Smooth muscle cell (in vitro differentiated cells): ENCODE measurements around the gene ZNF346. TPM values are rescaled to one million over a fixed set of nuclear protein-coding genes. Genes with fewer than 3 reads are reported as not detected.
"Not testable (repeated sequence)": the region's sequence is repeated elsewhere in the genome, so short reads cannot be mapped to it uniquely, and the experiment has no call there.

ENCODE experiments used
- DNase-seq: peaks from one replicate; lab custom pipeline; 2025; ENCODE audit not compliant: unreplicated experiment; lab: John Stamatoyannopoulos, UW
- H2AFZ ChIP-seq: fragments of 200-600 bp; sonication (generic); 2 replicates; pipeline ENCODE4 v1.6.0; 2016; ENCODE audit warnings: antibody characterized with exemption, low read depth, mild to moderate bottlenecking
- H3F3A ChIP-seq: fragments of 200-600 bp; sonication (generic); 2 replicates; pipeline ENCODE4 v1.6.0; 2017; ENCODE audit warnings: antibody characterized with exemption, low read depth
- H3K27ac ChIP-seq: fragments of 200-600 bp; sonication (generic); 2 replicates; pipeline ENCODE4 v1.5.1; 2016; ENCODE audit warnings: low read depth, mild to moderate bottlenecking
- H3K27me3 ChIP-seq: fragments of 200-600 bp; sonication (generic); 2 replicates; pipeline ENCODE4 v1.6.1; 2016; ENCODE audit warnings: low read depth, mild to moderate bottlenecking
- H3K36me3 ChIP-seq: fragments of 200-600 bp; sonication (generic); 2 replicates; pipeline ENCODE4 v1.5.1; 2016; ENCODE audit warnings: low read depth
- H3K4me1 ChIP-seq: fragments of 200-600 bp; sonication (generic); 2 replicates; pipeline ENCODE4 v1.5.1; 2016; ENCODE audit warnings: low read depth
- H3K4me2 ChIP-seq: fragments of 200-600 bp; sonication (generic); 2 replicates; pipeline ENCODE4 v1.6.0; 2016; ENCODE audit warnings: mild to moderate bottlenecking
- H3K4me3 ChIP-seq: fragments of 200-600 bp; sonication (generic); 2 replicates; pipeline ENCODE4 v1.5.1; 2016; ENCODE audit warnings: mild to moderate bottlenecking
- H3K79me2 ChIP-seq: fragments of 200-600 bp; sonication (generic); 2 replicates; pipeline ENCODE4 v1.6.0; 2016; ENCODE audit warnings: low read depth, mild to moderate bottlenecking
- H3K9ac ChIP-seq: fragments of 200-600 bp; sonication (generic); 2 replicates; pipeline ENCODE4 v1.6.0; 2016; ENCODE audit warnings: low read depth
- H3K9me3 ChIP-seq: fragments of 200-600 bp; sonication (generic); replicated peaks from 2 replicates; pipeline ENCODE4 v1.5.1; 2016; ENCODE audit warnings: low read depth
- H4K20me1 ChIP-seq: fragments of 200-600 bp; sonication (generic); 2 replicates; pipeline ENCODE4 v1.6.0; 2016; ENCODE audit warnings: low read depth
- WGBS: methylation state at CpG from one replicate; pipeline ENCODE4 v1.1.7; 2016; ENCODE audit warnings: low lambda C conversion rate; 5-methylcytosine and 5-hydroxymethylcytosine counted together
- polyA plus RNA-seq: library from polyadenylated mRNA; unstranded; fragments of >200 nt; fragmentation: Nextera tagmentation; extraction: Ambion mirVana; gene quantifications from 2 replicates; pipeline ENCODE4 v1.2.1, GENCODE V29; 2016
- total RNA-seq: library from RNA; depleted of rRNA; stranded (reverse); fragments of >200 nt; gene quantifications from 2 replicates; pipeline ENCODE4 v1.2.3, GENCODE V29; 2014
- TF ChIP-seq, protein P1 (sequence below): fragments of 200-600 bp; sonication (generic); IDR thresholded peaks from 2 replicates; pipeline ENCODE4 v1.5.1; 2017; ENCODE audit warnings: borderline replicate concordance, mild to moderate bottlenecking, antibody characterized with exemption; ENCODE audit not compliant: insufficient read depth, poor library complexity, severe bottlenecking

The ZNF346 gene
- total and polyA plus RNA-seq, 2 experiments from 2014 or later: 6.9 to 14.8 TPM

DNA sequence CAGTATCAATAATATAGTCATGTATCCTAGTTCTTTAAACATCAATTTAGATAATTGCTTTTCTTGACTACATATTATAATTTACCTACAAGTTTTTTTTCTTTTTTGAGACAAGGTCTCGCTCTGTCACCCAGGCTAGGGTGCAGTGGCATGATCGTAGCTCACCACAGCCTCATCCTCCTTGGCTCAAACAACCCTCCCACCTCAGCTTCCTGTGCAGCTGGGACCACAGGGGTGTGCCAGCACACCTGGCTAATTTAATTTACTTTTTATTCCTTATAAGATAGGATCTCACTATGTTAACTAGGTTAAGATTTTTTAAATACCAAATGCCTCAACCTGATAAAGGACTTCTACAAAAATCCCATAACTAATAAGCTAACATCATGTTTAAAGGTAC is 37.0 kb upstream of the ZNF346 start:
- Histone ChIP-seq H3K4me1 (no peaks in the 10 kb centered on the region), H3F3A (no peaks in the 10 kb centered on the region), H3K36me3 (no peaks in the 10 kb centered on the region), H3K9me3 (no peaks in the 10 kb centered on the region), H3K9ac (no peak overlapping the region), H3K79me2 (peaks cover 70% of the 10 kb centered on the region), H4K20me1 (peaks cover 82% of the 10 kb centered on the region), H3K4me2 (no peak overlapping the region), H3K27me3 (no peaks in the 10 kb centered on the region), H3K27ac (no peak overlapping the region), H3K4me3 (no peak overlapping the region), H2AFZ (no peak overlapping the region)
- WGBS: 98% methylated on average over 2 of the region's 2 CpGs
- DNase-seq: no peak
- TF ChIP-seq, protein P1, sequence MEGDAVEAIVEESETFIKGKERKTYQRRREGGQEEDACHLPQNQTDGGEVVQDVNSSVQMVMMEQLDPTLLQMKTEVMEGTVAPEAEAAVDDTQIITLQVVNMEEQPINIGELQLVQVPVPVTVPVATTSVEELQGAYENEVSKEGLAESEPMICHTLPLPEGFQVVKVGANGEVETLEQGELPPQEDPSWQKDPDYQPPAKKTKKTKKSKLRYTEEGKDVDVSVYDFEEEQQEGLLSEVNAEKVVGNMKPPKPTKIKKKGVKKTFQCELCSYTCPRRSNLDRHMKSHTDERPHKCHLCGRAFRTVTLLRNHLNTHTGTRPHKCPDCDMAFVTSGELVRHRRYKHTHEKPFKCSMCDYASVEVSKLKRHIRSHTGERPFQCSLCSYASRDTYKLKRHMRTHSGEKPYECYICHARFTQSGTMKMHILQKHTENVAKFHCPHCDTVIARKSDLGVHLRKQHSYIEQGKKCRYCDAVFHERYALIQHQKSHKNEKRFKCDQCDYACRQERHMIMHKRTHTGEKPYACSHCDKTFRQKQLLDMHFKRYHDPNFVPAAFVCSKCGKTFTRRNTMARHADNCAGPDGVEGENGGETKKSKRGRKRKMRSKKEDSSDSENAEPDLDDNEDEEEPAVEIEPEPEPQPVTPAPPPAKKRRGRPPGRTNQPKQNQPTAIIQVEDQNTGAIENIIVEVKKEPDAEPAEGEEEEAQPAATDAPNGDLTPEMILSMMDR: no peak

DNA sequence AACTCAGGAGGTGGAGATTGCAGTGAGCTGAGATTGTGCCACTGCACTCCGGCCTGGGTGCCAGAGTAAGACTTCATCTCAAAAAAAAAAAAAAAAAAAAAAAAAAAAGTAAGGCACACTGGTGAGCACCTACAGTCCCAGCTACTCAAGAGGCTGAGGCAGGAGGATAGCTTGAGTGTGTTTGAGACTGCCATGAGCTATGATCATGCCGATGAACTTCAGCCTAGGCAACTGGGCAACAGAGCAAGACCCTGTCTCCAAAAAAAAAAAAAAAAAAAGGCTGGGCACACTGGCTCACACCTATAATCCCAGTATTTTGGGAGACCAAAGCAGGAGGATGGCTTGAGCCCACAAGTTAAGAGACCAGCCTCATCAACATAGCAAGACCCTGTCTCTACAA is 36.2 kb upstream of the ZNF346 start:
- H3K27me3 ChIP-seq: no peaks in the 10 kb centered on the region
- TF ChIP-seq, protein P1: no peak
- WGBS: 100% methylated on average over 2 of the region's 2 CpGs
- no peak overlapping the region for H3K4me3 ChIP-seq
- peaks cover 77% of the 10 kb centered on the region for H3K79me2 ChIP-seq
- H3K36me3 ChIP-seq: no peaks in the 10 kb centered on the region
- no peaks in the 10 kb centered on the region for H3K4me1 ChIP-seq
- H3K27ac ChIP-seq: no peak overlapping the region
- no peaks in the 10 kb centered on the region for H3K9me3 ChIP-seq
- H3F3A ChIP-seq: no peaks in the 10 kb centered on the region
- peaks cover 82% of the 10 kb centered on the region for H4K20me1 ChIP-seq
- no peak for DNase-seq
- no peak overlapping the region for H3K4me2 ChIP-seq
- H2AFZ ChIP-seq: no peak overlapping the region
- H3K9ac ChIP-seq: no peak overlapping the region

DNA sequence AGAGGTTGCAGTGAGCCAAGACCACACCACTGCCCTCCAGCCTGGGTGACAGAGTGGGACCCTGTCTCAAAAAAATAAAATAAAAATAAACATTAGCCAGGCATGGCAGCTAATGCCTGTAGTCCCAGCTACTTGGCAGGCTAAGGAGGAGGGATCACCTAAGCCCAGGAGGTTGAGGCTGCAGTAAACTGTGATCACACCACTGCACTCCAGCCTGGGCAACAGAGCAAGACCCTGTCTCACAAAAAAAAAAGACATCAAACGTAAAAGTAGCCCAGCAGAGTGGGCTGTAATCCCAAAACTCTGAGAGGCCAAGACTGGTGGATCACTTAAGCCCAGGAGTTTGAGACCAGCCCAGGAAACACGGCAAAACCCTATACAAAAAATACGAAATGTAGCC is 34.9 kb upstream of the ZNF346 start:
- DNase-seq: no peak

DNA sequence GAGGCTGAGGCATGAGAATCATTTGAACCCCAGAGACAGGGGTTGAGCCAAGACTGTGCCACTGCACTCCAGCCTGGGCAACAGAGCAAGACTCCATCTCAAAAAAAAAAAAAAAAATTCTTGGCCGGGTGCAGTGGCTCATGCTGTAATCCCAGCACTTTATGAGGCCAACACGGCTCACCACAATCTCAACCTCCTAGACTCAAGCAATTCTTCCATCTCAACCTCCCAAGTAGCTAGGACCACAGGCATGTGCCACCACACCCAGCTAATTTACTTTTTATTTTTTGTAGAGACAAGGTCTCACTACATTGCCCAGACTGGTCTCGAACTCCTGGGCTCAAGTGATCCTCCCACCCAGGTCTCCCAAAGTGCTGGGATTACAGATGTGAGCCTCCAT is 29.4 kb upstream of the ZNF346 start:
- not testable (repeated sequence) for H3K9ac ChIP-seq, H3K9me3 ChIP-seq, DNase-seq, H2AFZ ChIP-seq, H3K4me1 ChIP-seq, H3K4me2 ChIP-seq, H3K27me3 ChIP-seq, H3K36me3 ChIP-seq, H3K27ac ChIP-seq, H3K4me3 ChIP-seq
- Histone ChIP-seq H4K20me1 (peaks cover 100% of the 10 kb centered on the region), H3K79me2 (peaks cover 80% of the 10 kb centered on the region), H3F3A (peaks cover 11% of the 10 kb centered on the region)
- WGBS: 78% methylated on average over 3 of the region's 3 CpGs

More for the DNA sequence above, 34.9 kb upstream of the ZNF346 start:
- peaks cover 81% of the 10 kb centered on the region for H3K79me2 ChIP-seq
- WGBS: 98% methylated on average over 3 of the region's 3 CpGs
- no peaks in the 10 kb centered on the region for H3K36me3 ChIP-seq
- H3F3A ChIP-seq: no peaks in the 10 kb centered on the region
- H2AFZ ChIP-seq: no peak overlapping the region
- no peak overlapping the region for H3K9ac ChIP-seq
- no peak overlapping the region for H3K27ac ChIP-seq
- H3K4me1 ChIP-seq: no peaks in the 10 kb centered on the region
- H4K20me1 ChIP-seq: peaks cover 82% of the 10 kb centered on the region
- no peaks in the 10 kb centered on the region for H3K27me3 ChIP-seq
- TF ChIP-seq, protein P1: no peak
- no peaks in the 10 kb centered on the region for H3K9me3 ChIP-seq
- no peak overlapping the region for H3K4me2 ChIP-seq
- H3K4me3 ChIP-seq: no peak overlapping the region
